ENCODE measurements around the gene ZNF385B. TPM values are rescaled to one million over a fixed set of nuclear protein-coding genes. Genes with fewer than 3 reads are reported as not detected.

Gene ZNF385B
- total and polyA plus RNA-seq, 4 donors, result 3.0 to 7.2 (median 3.9) TPM

- Histone ChIP-seq H3K4me3 (ENCODE audit: low read depth in 1 of 3, low read length in 3 of 3) (no peak overlapping the region), H3K9ac (ENCODE audit: low read depth in 1 of 2, low read length in 2 of 2) (no peak overlapping the region), H3K27me3 (ENCODE audit: control insufficient read depth in 4 of 4, insufficient read depth in 4 of 4, low read length in 3 of 4) (no peaks in the 10 kb centered on the region), H3K36me3 (ENCODE audit: control insufficient read depth in 4 of 4, insufficient read depth in 3 of 4, low read depth in 1 of 4, low read length in 3 of 4) (no peaks in the 10 kb centered on the region), H3K9me3 (ENCODE audit: control insufficient read depth in 4 of 4, low read length in 3 of 4) (no peaks in the 10 kb centered on the region), H3K27ac (ENCODE audit: low read depth in 1 of 2, low read length in 2 of 2) (no peak overlapping the region), H3K4me1 (ENCODE audit: control insufficient read depth in 4 of 4, insufficient read depth in 4 of 4, low read length in 3 of 4) (peaks cover 0 to 4% (median 2%) of the 10 kb centered on the region in 4 donors)
- no peak for DNase-seq (ENCODE audit: low spot score)
- 79% methylated on average over 5 of the region's 5 CpGs for WGBS
- TF ChIP-seq EGR1 (IDR thresholded peaks at IDR 0.05; ENCODE audit: low read depth in 2 of 2), result no peak
- TF ChIP-seq JUND (IDR thresholded peaks at IDR 0.05), result no peak
- TF ChIP-seq SP1 (IDR thresholded peaks at IDR 0.05), result no peak
- TF ChIP-seq FOXA2 (IDR thresholded peaks at IDR 0.05), result no peak
- no peak for TF ChIP-seq YY1 (IDR thresholded peaks at IDR 0.05)
- TF ChIP-seq TAF1 (conservative IDR thresholded peaks at IDR 0.05), result no peak
- TF ChIP-seq, protein P1, sequence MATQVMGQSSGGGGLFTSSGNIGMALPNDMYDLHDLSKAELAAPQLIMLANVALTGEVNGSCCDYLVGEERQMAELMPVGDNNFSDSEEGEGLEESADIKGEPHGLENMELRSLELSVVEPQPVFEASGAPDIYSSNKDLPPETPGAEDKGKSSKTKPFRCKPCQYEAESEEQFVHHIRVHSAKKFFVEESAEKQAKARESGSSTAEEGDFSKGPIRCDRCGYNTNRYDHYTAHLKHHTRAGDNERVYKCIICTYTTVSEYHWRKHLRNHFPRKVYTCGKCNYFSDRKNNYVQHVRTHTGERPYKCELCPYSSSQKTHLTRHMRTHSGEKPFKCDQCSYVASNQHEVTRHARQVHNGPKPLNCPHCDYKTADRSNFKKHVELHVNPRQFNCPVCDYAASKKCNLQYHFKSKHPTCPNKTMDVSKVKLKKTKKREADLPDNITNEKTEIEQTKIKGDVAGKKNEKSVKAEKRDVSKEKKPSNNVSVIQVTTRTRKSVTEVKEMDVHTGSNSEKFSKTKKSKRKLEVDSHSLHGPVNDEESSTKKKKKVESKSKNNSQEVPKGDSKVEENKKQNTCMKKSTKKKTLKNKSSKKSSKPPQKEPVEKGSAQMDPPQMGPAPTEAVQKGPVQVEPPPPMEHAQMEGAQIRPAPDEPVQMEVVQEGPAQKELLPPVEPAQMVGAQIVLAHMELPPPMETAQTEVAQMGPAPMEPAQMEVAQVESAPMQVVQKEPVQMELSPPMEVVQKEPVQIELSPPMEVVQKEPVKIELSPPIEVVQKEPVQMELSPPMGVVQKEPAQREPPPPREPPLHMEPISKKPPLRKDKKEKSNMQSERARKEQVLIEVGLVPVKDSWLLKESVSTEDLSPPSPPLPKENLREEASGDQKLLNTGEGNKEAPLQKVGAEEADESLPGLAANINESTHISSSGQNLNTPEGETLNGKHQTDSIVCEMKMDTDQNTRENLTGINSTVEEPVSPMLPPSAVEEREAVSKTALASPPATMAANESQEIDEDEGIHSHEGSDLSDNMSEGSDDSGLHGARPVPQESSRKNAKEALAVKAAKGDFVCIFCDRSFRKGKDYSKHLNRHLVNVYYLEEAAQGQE (IDR thresholded peaks at IDR 0.05), result no peak
Observed at GRCh38 chr2:179701524-179702110, 159.8 kb downstream of the ZNF385B start.

DNA sequence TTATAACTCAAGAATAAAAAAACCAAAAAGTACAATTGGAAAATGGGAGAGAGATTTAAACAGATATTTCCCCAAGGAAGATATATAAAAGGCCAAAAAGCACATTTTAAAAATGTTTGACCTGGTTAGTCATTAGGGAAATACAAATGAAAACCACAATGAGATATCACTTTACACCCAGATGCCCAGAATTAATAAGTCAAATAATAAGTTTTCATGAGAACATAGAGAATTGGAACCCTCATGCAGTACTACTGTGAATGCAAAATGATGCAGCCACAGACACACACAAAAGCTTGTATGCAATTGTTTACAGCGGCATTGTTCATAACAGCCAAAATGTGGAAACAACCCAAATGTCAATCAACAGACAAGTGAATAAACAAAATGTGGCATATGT, 165.9 kb downstream of the ZNF385B start:
- Histone ChIP-seq H3K27ac (ENCODE audit: low read depth in 1 of 2, low read length in 2 of 2) (no peak overlapping the region), H3K4me1 (ENCODE audit: control insufficient read depth in 4 of 4, insufficient read depth in 4 of 4, low read length in 3 of 4) (no peaks in the 10 kb centered on the region), H3K9me3 (ENCODE audit: control insufficient read depth in 4 of 4, low read length in 3 of 4) (no peaks in the 10 kb centered on the region), H3K36me3 (ENCODE audit: control insufficient read depth in 4 of 4, insufficient read depth in 3 of 4, low read depth in 1 of 4, low read length in 3 of 4) (no peaks in the 10 kb centered on the region), H3K4me3 (ENCODE audit: low read depth in 1 of 3, low read length in 3 of 3) (no peak overlapping the region), H3K9ac (ENCODE audit: low read depth in 1 of 2, low read length in 2 of 2) (no peak overlapping the region), H3K27me3 (ENCODE audit: control insufficient read depth in 4 of 4, insufficient read depth in 4 of 4, low read length in 3 of 4) (no peaks in the 10 kb centered on the region)
- WGBS, result 92% methylated on average over 1 of the region's 1 CpG
- TF ChIP-seq HNF4G (IDR thresholded peaks at IDR 0.05) (no peak), YY1 (IDR thresholded peaks at IDR 0.05) (no peak), ATF3 (IDR thresholded peaks at IDR 0.05) (no peak), FOXA1 (IDR thresholded peaks at IDR 0.05) (no peak), NR2F2 (IDR thresholded peaks at IDR 0.05) (no peak), GABPA (IDR thresholded peaks at IDR 0.05 in 1 of 2, conservative IDR thresholded peaks at IDR 0.05 in 1 of 2) (no peak), EGR1 (IDR thresholded peaks at IDR 0.05; ENCODE audit: low read depth in 2 of 2) (no peak), RAD21 (IDR thresholded peaks at IDR 0.05) (no peak)
- TF ChIP-seq, protein P2, sequence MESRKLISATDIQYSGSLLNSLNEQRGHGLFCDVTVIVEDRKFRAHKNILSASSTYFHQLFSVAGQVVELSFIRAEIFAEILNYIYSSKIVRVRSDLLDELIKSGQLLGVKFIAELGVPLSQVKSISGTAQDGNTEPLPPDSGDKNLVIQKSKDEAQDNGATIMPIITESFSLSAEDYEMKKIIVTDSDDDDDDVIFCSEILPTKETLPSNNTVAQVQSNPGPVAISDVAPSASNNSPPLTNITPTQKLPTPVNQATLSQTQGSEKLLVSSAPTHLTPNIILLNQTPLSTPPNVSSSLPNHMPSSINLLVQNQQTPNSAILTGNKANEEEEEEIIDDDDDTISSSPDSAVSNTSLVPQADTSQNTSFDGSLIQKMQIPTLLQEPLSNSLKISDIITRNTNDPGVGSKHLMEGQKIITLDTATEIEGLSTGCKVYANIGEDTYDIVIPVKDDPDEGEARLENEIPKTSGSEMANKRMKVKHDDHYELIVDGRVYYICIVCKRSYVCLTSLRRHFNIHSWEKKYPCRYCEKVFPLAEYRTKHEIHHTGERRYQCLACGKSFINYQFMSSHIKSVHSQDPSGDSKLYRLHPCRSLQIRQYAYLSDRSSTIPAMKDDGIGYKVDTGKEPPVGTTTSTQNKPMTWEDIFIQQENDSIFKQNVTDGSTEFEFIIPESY (IDR thresholded peaks at IDR 0.05), result no peak
- TF ChIP-seq, protein P3, sequence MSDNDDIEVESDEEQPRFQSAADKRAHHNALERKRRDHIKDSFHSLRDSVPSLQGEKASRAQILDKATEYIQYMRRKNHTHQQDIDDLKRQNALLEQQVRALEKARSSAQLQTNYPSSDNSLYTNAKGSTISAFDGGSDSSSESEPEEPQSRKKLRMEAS (IDR thresholded peaks at IDR 0.05), result no peak
- TF ChIP-seq, protein P4, sequence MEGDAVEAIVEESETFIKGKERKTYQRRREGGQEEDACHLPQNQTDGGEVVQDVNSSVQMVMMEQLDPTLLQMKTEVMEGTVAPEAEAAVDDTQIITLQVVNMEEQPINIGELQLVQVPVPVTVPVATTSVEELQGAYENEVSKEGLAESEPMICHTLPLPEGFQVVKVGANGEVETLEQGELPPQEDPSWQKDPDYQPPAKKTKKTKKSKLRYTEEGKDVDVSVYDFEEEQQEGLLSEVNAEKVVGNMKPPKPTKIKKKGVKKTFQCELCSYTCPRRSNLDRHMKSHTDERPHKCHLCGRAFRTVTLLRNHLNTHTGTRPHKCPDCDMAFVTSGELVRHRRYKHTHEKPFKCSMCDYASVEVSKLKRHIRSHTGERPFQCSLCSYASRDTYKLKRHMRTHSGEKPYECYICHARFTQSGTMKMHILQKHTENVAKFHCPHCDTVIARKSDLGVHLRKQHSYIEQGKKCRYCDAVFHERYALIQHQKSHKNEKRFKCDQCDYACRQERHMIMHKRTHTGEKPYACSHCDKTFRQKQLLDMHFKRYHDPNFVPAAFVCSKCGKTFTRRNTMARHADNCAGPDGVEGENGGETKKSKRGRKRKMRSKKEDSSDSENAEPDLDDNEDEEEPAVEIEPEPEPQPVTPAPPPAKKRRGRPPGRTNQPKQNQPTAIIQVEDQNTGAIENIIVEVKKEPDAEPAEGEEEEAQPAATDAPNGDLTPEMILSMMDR (IDR thresholded peaks at IDR 0.05; ENCODE audit: low read depth, low read length, missing input control), result no peak
- no peak for DNase-seq (ENCODE audit: low spot score)
